ENCODE data around the gene SASH1.

DNA sequence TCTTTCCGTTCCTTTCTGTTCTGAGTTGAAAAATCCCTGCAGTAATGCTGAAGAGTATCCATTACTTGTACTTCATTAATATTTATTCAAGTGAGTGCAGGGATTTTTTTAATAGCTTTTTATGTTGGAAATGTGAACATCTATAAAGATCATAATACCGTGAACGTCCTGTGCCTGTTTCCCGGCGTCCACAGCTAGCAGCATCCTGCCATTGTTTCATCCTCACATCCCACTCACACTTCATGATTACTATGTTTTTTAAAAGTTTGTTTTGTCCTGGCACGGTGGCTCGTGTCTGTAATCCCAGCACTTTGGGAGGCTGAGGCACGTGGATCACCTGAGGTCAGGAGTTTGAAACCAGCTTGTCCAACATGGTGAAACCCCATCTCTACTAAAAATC, 54.3 kb downstream of the SASH1 start:
- TF ChIP-seq EZH2 (IDR thresholded peaks at IDR 0.05; ENCODE audit: insufficient read depth, poor library complexity, severe bottlenecking) (no peak), EZH2phosphoT487 (IDR thresholded peaks at IDR 0.05; ENCODE audit: insufficient read depth, low read depth) (no peak)

All from GM23248 (cell line).